Stimulated activated memory B cell treated with anti-CD40 and anti-IgM and Interleukin-4, amounts not matched to agents 10 μg/mL and 1 μg/mL and 100 μg/mL, for 72 hours (primary cell): Measurements from ENCODE around the gene TMEM200C.
"Not testable (repeated sequence)": the region's sequence is repeated elsewhere in the genome, so short reads cannot be mapped to it uniquely, and the experiment has no call there.

Source experiments
- ATAC-seq: fragments of 150-1000 bp; cut with Tn5 transposase; 2 replicates; pipeline ENCODE4 v1.10.0; 2021
- H3K27ac Mint-ChIP-seq: one replicate; pipeline ENCODE4 v1.8.0; 2022; ENCODE audit warnings: mild to moderate bottlenecking, mixed read lengths
- H3K27me3 Mint-ChIP-seq: one replicate; pipeline ENCODE4 v1.8.0; 2022; ENCODE audit warnings: mixed read lengths
- H3K36me3 Mint-ChIP-seq: one replicate; pipeline ENCODE4 v1.8.0; 2022; ENCODE audit warnings: mixed read lengths
- H3K4me1 Mint-ChIP-seq: one replicate; pipeline ENCODE4 v1.8.0; 2022; ENCODE audit warnings: mixed read lengths
- H3K4me3 Mint-ChIP-seq: one replicate; pipeline ENCODE4 v1.8.0; 2022; ENCODE audit warnings: mild to moderate bottlenecking, moderate library complexity, mixed read lengths
- H3K9me3 Mint-ChIP-seq: one replicate; pipeline ENCODE4 v1.8.0; 2022; ENCODE audit warnings: mixed read lengths

TMEM200C gene

DNA sequence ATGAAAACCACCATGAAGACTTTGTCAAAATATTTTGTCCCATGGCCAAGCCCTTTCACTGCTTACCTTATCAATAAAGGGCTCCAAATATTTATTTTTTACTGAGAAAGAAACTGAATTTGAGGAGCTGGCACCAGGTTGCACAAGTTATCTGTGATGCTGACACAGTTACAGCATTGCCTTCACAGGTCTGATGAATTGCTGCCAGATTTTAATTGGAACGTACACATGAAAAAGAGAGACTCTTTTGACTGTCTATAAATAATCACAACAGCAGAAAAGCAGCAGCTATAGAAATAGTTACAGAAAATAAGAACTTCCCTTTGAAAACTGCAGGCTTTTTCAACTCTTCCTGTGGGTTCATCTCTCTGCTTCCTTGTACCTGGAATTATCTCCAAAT lies 23.9 kb downstream of the TMEM200C start:
- Mint-ChIP-seq H3K27me3 (no peaks in the 10 kb centered on the region), H3K9me3 (no peaks in the 10 kb centered on the region), H3K4me3 (no peak overlapping the region), H3K27ac (no peak overlapping the region), H3K36me3 (no peaks in the 10 kb centered on the region), H3K4me1 (no peaks in the 10 kb centered on the region)
- ATAC-seq: no peak

- no peaks in the 10 kb centered on the region for H3K4me1 Mint-ChIP-seq
- H3K4me3 Mint-ChIP-seq: no peak overlapping the region
- H3K36me3 Mint-ChIP-seq: no peaks in the 10 kb centered on the region
- H3K27me3 Mint-ChIP-seq: no peaks in the 10 kb centered on the region
- no peak overlapping the region for H3K27ac Mint-ChIP-seq
- ATAC-seq: peak; percentile 56
- no peaks in the 10 kb centered on the region for H3K9me3 Mint-ChIP-seq
These were observed 27.0 kb downstream of the TMEM200C start for GRCh38 chr18:5868218-5868854.

DNA sequence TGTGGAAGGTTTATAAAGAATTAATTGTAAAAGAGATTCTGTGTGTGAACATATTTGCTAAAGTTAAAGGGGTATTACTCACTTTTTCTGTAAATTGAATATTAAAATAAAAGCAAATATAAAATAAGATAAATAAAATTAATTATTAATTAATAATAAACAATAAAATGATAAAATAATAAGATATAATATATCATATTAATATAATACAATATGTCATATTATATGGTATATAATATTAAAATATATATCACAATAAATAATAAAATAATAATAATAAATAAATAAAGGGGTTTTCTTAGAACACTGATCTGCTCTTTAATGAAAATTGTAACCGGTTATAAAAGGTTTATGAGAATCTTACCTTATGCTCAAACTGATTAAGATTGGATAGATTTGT lies 29.8 kb downstream of the TMEM200C start:
- H3K36me3 Mint-ChIP-seq: no peaks in the 10 kb centered on the region
- no peaks in the 10 kb centered on the region for H3K27me3 Mint-ChIP-seq
- H3K4me3 Mint-ChIP-seq: no peak overlapping the region
- no peaks in the 10 kb centered on the region for H3K4me1 Mint-ChIP-seq
- ATAC-seq: no peak
- peaks cover 2% of the 10 kb centered on the region for H3K9me3 Mint-ChIP-seq
- H3K27ac Mint-ChIP-seq: no peak overlapping the region

DNA sequence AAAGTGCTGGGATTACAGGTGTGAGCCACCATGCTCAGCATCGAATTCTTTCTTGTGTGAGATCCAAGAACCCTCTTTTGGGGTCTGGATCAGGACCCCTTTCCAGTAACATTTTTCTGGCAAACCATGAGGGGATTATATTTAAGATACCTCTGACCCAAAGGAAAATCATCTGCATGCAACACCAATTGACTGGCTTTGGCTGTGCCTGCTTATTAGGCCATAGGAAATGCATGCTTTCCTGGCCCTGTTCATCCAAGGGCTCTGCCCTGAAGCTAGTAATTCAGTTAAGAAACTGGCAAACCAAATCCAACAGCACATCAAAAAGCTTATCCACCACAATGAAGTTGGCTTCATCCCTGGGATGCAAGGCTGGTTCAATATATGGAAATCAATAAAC lies 33.2 kb downstream of the TMEM200C start:
- not testable (repeated sequence) for ATAC-seq, H3K9me3 Mint-ChIP-seq, H3K27me3 Mint-ChIP-seq, H3K36me3 Mint-ChIP-seq, H3K4me3 Mint-ChIP-seq, H3K4me1 Mint-ChIP-seq, H3K27ac Mint-ChIP-seq

DNA sequence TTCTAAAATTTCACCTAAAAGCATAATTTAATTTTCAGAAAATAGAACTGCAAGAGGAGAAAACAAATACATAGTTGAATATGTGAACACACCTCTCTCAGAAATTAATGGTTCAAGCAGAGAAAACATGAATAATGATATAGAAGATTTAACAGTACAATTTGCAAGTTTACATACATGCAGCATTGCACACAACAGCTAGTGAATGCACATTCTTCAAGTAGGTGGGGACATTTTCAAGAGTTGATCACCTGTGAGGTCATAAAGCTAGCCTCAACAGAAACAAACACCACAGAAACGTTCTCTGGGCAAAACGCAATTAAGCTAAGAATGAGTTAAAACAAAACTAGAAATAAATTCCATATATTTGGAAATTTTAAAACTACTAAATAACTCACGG lies 38.1 kb downstream of the TMEM200C start:
- peaks cover 10% of the 10 kb centered on the region for H3K27me3 Mint-ChIP-seq
- H3K9me3 Mint-ChIP-seq: peaks cover 5% of the 10 kb centered on the region
- ATAC-seq: no peak
- H3K36me3 Mint-ChIP-seq: no peaks in the 10 kb centered on the region
- H3K27ac Mint-ChIP-seq: no peak overlapping the region
- no peaks in the 10 kb centered on the region for H3K4me1 Mint-ChIP-seq
- no peak overlapping the region for H3K4me3 Mint-ChIP-seq

- no peak for ATAC-seq
- Mint-ChIP-seq H3K4me1 (no peaks in the 10 kb centered on the region), H3K4me3 (no peak overlapping the region)
These were observed 42.1 kb downstream of the TMEM200C start for GRCh38 chr18:5853253-5853652.

DNA sequence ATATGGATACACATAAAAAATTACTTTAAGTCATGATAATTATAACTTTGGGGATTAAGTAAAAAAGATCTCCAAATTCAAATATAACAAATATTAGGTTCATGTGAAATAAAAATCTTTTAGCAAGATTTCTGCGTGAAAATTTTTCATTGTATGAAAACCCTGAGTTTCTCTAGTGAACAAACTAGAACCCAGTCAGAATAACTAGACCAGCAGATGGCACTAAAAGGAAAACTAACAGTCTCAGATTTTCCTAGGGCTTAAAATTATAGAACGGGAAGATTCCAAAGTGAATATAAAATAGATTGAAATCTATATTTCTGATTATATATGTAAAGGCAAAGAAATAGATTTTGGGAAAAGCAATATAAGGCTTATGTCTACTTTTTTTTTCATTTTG lies 43.3 kb downstream of the TMEM200C start:
- Mint-ChIP-seq H3K4me1 (no peaks in the 10 kb centered on the region), H3K27ac (no peak overlapping the region), H3K9me3 (peaks cover 3% of the 10 kb centered on the region), H3K36me3 (no peaks in the 10 kb centered on the region), H3K4me3 (no peak overlapping the region), H3K27me3 (peaks cover 10% of the 10 kb centered on the region)
- no peak for ATAC-seq

More at GRCh38 chr18:5853253-5853652, 42.1 kb downstream of the TMEM200C start:
- Mint-ChIP-seq H3K27me3 (peaks cover 10% of the 10 kb centered on the region), H3K9me3 (no peaks in the 10 kb centered on the region), H3K27ac (no peak overlapping the region), H3K36me3 (no peaks in the 10 kb centered on the region)

GRCh38 chr18:5842653-5843052 lies 52.7 kb downstream of the TMEM200C start:
- Mint-ChIP-seq H3K27me3 (no peaks in the 10 kb centered on the region), H3K27ac (no peak overlapping the region), H3K36me3 (no peaks in the 10 kb centered on the region), H3K4me3 (no peak overlapping the region), H3K9me3 (peaks cover under 1% of the 10 kb centered on the region), H3K4me1 (no peaks in the 10 kb centered on the region)
- no peak for ATAC-seq

GRCh38 chr18:5841518-5841917 lies 53.8 kb downstream of the TMEM200C start:
- Mint-ChIP-seq H3K27me3 (no peaks in the 10 kb centered on the region), H3K36me3 (no peaks in the 10 kb centered on the region), H3K4me3 (no peak overlapping the region), H3K27ac (no peak overlapping the region), H3K4me1 (no peaks in the 10 kb centered on the region), H3K9me3 (no peaks in the 10 kb centered on the region)
- ATAC-seq: no peak

- no peak overlapping the region for H3K27ac Mint-ChIP-seq
- no peaks in the 10 kb centered on the region for H3K9me3 Mint-ChIP-seq
- no peaks in the 10 kb centered on the region for H3K36me3 Mint-ChIP-seq
- no peaks in the 10 kb centered on the region for H3K27me3 Mint-ChIP-seq
- ATAC-seq: no peak
- no peaks in the 10 kb centered on the region for H3K4me1 Mint-ChIP-seq
- no peak overlapping the region for H3K4me3 Mint-ChIP-seq
These were observed 54.8 kb downstream of the TMEM200C start for GRCh38 chr18:5840547-5840946.

- Mint-ChIP-seq H3K9me3 (no peaks in the 10 kb centered on the region), H3K4me1 (no peaks in the 10 kb centered on the region), H3K36me3 (no peaks in the 10 kb centered on the region), H3K4me3 (no peak overlapping the region), H3K27me3 (no peaks in the 10 kb centered on the region), H3K27ac (no peak overlapping the region)
- no peak for ATAC-seq
These were observed 55.3 kb downstream of the TMEM200C start for GRCh38 chr18:5840025-5840424.

DNA sequence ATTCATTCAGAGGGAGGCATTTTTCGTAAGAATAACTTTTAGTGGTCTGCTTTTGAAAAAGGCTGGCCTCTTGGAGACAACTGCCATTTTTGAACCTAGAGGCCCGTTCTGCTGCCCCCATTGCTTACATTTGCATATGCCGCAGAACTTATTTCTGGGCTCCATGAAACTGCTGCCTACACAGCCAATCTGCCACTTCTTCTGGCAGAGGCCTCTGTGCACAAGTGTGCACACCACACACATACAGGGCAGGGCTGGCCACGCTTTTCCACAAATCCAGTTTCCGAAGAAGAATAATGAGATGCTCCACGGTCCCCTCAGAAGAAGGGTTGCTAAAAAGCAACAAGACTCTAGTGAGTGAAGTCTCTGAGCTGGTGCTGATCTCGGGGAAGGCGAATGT lies 56.2 kb downstream of the TMEM200C start:
- H3K4me1 Mint-ChIP-seq: no peaks in the 10 kb centered on the region
- ATAC-seq: no peak
- no peaks in the 10 kb centered on the region for H3K9me3 Mint-ChIP-seq
- no peaks in the 10 kb centered on the region for H3K36me3 Mint-ChIP-seq
- no peak overlapping the region for H3K27ac Mint-ChIP-seq
- H3K4me3 Mint-ChIP-seq: no peak overlapping the region
- H3K27me3 Mint-ChIP-seq: no peaks in the 10 kb centered on the region
